HG02642 (cell line): ENCODE data around the gene BSN.
A peak's percentile ranks its signal among the peaks of the same experiment; 100 is the strongest.
"Not testable (repeated sequence)": the region's sequence is repeated elsewhere in the genome, so short reads cannot be mapped to it uniquely, and the experiment has no call there.

ENCODE experiments used
- ATAC-seq: cut with Tn5 transposase; IDR thresholded peaks from one replicate; pipeline ENCODE4 v1.9.1; 2021; ENCODE audit warnings: mild to moderate bottlenecking; ENCODE audit not compliant: unreplicated experiment, poor library complexity

Gene BSN

DNA sequence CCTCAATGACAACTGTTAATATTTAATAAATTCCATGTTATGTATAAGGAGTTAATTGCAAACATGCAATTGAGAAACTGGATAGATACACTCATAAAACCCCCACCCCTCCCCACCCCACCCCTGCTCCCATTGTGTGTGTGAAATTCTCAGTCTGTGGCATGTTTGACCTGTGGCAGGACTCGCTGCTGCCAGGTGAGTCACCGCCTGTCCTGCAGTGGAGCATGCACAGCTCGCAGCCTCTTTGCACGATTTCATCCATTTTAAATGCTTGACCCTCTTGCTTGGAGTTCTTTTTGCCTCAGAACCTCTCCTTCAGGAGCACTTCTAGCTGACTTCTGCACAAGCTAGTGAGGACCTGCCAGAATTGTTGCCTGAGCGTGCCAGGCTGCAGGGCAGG, 114.6 kb downstream of the BSN start:
- ATAC-seq: no peak

DNA sequence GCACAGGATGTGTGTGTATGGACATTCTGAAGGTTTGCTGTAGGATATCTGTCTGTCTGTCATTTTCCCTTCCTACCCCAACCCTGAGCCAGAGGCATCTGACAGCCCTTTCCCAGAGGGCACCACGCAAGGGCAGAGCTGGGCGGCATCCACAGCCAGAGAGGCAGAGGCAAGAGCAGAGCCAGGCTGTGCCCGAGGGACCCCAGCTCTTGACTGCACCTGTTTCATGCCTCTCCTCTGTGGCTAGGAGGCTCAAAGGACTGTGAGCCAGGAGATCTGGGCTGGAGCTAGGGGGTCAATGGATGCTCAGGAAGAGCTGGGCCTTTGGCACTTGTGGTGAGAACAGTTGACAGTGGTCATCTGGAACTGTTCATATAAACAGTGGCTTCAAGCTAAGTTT, 115.1 kb downstream of the BSN start:
- ATAC-seq: no peak

DNA sequence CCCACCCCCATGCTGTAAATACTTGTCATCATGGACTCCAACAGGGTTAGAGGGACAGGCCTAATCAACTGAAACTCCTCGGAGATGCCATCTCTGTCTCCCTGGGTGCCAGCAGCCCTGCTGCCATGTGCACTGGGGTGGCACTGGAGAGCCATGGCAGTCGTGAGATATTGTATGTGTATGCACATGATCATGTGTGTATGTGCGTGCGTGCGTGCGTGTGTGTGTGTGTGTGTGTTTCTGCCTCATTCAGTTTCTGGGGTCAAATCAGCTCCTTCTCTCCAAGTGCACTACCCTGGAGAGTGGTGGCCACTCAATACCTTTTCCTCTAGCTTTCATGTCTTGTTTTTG, 116.6 kb downstream of the BSN start:
- ATAC-seq: no peak

DNA sequence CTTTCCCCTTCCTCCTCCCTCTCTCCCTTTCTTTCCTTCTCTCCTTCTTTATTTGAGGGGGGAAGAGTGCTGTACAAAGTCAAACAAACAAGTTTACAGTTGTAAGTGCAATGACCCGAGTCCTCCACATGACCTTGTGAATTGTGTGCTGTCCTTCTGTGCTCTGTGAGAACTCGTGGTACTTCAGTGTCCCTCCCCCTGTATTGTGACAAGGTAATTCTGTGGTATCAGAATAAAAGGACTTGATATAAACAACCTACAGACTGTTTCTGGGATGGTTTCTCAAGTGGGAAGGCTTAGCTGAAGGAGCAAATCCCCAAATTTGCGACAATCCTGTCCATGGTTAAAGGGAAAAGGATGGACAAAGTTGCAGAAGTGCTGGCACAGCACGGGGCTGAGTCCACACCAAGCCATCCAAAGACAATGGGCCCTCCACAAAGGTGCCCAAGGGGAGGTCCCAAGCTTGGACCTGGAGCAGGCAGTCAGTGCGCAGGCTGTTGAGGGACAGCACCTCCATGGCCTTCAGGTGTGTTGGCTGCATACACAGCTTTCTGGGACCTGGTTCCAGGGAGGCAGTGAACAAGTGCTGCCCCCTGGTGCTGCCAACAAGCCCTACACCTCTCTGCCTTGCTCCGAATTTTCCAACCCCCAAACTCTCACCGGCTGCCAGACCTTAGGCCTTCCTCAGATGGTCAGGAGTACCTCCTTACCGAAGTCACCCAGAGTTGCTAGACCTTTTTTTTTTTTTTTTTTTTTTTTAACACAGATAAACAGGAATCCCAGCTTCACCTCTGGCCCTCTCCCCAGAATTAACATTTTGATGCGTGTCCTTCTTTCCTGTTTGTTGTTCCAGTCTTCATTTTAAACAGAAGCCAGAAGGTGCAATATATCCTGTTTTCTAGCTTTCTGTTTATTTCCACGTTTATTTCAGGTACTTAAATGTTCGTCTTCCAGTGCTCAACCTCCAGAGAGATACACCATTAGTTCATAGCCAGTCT, 117.3 kb downstream of the BSN start:
- no peak for ATAC-seq

DNA sequence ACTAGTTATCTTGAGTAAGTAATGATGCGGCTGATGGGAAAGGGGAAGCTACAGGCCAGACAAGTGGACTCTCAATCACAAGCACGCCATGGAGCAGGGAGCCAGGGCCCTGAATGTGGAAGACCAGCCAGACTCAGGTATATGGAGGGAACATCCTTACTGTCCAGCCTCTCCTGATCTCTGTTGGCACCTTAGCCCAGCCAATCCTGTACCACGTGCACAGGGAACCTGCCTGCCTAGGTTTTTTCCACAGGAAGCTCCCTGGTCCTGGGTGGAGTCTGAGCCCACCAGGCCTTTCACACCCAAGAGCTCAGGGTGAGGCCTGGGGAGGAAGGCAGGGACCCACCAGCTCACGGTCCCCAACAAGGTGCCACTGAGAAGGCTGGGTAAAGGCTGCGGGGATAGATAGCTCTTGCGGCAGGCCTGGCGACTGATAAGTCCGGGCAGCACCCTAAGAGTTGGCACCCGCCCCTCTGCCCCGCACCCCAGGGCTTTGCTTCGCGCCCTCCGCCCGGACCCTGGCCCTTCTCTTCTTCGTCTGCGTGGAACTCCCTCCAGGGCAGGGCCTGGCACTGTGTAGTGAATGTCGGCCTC, 118.9 kb downstream of the BSN start:
- ATAC-seq: no peak

DNA sequence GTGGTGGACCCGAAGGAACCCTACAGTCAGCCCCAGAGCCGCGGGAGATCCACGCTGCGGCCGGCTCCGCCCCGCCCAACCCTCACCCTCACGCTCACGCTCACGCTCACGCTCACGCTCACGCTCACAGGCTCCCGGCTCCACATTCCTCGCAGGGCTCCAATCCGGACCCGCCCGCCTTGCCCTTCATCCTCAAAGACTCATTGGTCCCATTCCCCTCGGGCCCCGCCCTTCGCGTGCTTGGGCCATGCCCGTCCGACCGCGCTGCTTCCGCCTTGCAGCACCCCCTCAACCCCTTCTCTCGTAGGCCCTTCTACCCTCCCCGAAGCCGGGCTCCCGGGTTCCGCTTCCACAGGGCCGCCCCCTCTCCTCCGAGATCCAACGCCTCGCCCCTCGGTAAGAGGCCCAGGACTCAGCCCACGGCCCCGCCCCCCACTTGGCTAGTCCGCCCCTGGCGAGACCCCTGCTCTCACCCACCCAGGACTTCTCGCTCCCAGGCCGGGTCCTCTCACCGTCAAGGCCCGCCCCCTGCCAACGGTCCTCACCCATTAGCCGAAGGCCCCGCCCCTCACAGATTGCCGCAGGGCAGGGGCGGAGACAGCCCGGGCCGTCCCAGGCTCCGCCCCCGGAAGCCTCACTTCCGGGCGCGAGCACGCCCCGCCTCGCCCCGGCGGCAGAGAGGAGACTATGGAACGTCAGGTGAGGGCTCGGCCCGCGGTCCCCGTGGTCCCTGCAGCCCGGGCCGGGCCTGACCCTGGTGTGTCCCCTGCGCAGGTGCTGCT, 119.6 kb downstream of the BSN start, which contains the start of gene APEH:
APEH (plus strand) TSS at position 637 of the 782 bp plus-strand sequence; CDS start at position 688, 51 bp downstream.
- ATAC-seq: peak; percentile 81

DNA sequence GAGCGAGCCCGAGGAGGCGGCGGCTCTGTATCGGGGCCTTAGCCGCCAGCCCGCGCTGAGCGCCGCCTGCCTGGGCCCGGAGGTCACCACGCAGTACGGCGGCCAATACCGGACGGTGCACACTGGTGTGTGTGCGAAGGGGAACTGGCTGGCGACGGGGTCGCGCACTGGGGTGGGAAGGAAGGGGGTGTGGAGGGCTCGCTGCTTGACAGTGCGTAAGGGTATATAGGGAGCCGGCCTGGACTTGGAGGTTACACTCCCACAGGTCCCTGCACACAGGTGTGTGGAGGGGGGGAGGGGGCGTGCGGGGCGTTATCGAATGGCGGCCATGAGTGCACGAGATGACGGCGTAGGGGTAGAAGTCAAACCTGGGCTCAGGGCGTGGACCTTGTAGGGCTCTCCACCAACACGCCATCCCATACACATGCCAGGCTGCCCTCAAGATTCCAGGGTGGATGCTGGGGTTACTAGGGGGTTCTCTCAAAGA, 120.3 kb downstream of the BSN start:
- ATAC-seq: peak; percentile 35

DNA sequence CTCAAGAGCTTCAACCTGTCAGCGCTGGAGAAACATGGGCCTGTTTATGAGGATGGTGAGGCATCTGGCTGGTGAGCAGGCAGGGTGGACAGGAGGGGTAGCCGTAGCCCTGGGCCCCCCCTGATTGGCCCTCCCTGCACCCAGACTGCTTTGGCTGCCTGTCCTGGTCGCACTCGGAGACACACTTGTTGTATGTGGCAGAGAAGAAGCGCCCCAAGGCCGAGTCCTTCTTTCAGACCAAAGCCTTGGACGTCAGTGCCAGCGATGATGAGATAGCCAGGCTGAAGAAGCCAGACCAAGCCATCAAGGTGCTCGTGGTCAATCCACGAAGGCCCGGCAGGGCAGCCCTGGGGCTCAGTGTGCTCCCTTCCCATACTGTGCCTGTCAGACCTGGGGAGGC, 121.6 kb downstream of the BSN start:
- ATAC-seq: no peak

DNA sequence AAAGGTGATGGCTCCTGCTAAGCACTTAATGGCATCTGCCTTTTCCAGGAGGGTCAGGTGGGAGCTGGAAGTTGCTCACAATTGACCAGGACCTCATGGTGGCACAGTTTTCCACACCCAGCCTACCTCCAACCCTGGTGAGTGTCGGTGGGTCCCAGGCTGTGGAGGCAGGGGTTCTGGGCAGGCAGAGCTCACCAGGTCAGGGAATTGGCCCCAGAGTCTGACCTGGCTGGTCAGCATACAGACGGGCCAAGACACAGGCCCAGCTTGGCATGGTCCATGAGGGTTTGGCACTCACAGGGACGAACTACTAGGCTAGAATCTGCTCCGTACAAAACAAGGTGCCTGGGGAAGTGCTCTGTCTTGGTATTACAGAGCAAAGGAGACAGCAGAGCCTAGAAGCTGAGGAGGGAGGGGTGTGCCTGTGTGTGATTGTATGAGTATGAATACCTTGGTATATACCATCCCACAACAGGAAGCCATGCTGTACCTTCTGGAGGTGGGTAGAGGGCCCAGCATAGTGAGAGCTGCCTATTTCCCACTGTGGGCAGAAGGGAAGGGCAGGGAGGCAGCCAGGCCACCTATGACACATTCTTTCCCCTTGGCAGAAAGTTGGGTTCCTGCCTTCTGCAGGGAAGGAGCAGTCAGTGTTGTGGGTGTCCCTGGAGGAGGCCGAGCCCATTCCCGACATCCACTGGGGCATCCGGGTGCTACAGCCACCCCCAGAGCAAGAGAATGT, 126.4 kb downstream of the BSN start:
- no peak for ATAC-seq

DNA sequence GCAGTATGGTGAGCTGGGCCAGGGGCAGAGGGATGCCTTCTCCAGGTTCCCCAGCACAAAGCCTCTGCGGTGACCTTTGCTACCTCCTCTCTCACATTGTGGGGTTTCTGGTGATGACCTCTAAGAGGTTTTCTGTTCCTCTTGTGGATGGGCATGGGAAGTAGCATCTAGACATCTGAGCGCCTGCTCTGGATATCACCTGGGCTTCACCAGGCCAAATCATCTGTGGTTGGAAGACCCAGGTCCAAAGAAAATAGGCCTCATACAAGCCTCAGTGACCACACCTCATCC, 126.9 kb downstream of the BSN start:
- no peak for ATAC-seq

DNA sequence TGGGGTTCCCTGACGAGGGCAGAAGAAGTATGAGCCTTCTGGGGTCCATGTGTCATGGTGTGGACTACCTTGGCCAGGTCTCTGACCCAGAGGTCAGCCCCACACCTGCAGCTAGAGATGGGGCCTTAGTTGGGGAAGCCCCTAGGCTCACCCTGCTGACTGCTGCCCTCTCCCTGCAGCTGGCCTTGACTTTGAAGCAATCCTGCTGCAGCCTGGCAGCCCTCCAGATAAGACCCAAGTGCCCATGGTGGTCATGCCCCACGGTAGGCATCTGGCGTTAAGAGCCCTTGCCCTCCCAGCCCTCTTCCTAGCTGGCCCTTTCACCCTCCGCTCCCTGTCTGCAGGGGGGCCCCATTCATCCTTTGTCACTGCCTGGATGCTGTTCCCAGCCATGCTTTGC, 127.3 kb downstream of the BSN start:
- ATAC-seq: no peak

DNA sequence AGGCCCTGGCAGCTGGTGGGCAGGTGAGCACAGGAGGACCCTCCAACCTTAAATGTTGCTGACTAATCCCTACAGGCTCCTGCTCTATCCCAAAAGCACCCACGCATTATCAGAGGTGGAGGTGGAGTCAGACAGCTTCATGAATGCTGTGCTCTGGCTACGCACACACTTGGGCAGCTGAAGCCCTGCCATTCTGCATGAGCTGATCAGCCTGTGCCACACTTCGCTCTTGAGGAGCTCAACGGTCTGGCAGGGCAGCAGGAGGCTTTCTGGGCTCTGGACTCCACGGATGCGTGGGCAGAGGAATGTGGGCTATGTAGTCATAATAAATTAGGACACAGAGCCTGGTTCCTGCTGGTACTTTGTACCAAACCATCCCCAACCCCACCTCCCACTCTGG, 128.9 kb downstream of the BSN start:
- ATAC-seq: no peak

DNA sequence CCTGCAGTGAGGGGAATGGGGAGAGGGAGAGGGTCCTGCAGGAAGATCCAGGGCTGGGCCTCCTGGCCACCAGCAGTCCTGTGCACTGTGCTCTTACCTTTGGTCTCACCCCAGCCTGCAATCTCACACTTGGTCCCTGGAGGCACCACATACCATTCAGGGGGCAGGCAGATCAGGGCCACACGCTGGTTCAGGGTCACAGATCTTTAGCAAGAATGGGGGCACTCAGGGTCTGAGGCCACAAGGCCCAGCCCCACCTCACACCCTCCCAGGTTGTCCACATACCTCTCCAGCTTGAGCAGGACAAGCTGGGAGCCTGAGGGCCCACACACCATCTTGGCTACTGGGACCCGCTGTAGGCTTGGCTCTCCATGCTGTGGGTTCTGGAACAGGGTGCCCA, 130.2 kb downstream of the BSN start:
- ATAC-seq: not testable (repeated sequence)

DNA sequence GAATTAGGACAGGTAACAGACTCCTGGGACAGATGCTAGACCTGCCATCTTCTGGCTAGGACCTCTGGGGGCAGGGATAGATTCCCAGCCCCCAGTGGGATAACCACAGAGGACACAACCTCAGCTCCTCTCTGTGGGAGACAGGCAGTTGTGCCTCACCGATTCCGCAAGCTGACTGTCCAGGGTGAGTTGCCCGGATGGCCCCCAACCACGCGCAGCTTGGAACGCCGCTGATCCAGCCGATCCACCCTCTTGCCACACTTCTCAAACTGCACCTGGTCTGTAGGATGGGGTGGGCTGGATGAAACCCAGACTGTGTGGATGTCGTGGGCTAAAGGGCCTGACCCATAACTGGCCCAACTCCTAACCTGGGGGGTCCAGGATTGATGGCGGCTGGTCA, 130.8 kb downstream of the BSN start:
- not testable (repeated sequence) for ATAC-seq

DNA sequence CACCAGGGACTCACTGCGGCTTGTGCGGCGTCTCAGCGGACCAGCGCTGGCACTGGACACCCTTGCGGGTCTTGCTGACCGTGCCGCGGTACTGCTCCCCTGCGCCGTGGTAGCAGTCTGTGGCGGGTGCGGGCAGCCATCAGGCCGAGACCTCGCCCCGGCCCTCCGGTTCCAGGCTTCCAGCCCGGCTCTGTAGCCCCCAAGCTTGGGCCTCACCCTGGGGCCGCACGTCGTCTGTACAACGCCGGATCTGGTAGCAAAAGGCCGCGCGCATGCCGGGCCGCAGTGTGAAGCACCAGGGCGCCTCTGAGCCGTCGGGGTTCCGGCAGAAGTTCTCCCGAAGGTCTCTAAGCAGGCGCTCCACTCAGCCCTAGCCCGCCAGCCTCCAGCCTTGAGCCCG, 131.6 kb downstream of the BSN start:
- ATAC-seq: not testable (repeated sequence)

DNA sequence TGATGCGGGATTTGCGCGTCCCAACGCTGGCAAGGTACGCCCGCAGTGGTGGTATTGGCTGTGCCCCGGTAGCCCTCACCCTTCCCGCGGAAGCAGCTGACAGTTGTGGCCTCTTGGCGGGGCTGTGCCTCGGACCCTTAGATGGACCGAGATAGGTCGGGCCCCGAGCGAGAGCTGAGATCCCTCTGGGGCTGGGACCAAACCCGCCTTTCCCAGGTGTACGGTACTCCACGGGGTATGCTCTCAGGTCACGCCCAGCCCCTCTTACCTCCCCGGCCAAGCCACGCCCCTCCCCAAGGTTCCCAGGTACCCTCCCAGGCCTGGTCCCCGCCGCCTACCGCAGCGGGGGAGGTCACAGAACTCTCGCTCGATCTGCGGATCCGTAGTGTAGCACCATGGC, 132.1 kb downstream of the BSN start:
- not testable (repeated sequence) for ATAC-seq

DNA sequence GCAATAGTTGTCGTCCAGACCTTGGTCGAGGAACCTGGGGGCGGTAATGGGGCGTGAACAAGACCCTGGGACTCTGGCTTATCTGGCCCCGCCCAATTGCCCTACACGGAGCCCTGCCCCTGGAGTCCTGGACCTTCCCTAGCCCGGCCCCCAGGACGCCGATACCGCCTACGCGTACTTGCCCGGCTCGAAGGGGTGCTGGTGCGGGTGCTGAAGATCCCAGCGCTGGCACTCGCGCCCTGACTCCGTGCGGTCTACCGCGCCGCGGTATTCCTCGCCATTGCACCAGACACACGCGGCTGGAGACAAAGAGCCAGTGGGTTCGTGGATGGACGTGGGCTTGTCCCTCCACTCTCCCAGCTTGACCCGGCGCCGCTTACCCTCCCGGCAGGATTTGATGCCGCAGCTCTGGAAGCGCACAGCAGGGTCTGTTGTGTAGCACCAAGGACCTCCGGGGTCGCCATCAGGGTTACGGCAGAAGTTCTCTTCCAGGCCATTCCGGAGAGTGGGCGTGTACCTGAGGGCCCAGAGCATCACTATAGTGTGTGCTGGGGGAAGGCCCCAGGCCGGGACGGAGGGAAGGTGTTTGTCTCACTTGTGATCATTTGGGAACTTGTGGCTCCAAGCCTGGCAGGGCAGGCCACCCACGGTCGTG, 132.6 kb downstream of the BSN start:
- not testable (repeated sequence) for ATAC-seq

DNA sequence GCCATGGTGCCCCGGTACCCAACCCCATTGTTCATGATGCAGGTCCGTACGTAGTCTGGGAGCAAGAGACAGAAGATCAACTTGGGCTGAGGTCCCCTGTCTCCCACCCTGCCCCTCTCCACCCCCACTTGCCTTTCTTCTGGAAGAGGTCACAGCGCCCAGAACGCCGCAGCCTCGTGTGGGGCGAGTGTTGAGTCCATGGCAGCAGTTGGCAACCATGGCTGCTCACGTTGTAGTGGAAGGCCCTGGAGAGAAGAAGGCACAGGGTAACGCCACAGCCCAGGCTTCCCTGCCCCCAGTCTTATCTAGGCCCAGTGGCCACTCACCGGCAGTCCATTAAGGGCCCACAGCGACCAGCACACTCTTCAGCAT, 133.1 kb downstream of the BSN start:
- not testable (repeated sequence) for ATAC-seq

DNA sequence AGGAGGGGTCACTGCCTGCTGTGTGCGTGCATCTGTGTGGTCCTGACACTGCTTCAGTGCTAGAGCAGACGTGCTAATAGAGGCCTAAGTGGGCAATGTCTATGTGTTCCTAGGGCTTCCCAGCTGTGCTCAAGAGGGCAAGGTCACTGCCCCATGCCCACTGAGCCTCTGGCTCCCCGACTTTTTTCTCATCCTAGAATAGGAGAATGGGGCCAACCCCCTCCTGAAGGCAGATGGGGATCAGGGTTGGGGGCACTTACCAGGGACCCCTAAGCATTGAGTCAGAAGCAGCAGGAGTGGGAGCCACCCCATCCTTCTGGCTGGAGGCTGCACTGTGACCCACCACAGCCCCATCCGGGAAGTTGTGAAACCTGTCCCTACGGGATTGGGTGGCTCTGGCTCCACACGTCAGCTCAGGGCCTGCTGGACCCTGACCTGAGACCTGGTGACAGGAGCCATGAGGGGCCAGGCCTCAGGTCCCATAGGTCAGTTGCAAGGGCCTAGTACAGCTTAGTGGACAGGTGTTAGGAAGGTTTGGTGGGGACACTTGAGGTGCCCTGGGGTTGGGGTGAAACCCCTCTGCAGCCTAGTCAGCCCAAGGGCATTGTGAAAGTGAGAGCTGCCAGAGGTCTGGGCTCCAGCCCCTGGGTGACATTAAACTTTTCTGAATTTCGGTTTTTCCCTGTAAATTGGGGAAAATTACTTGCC, 134.2 kb downstream of the BSN start:
- not testable (repeated sequence) for ATAC-seq
